HL-60 (cell line): ENCODE data around the gene CALR3.
"Not testable (repeated sequence)": the region's sequence is repeated elsewhere in the genome, so short reads cannot be mapped to it uniquely, and the experiment has no call there.

Experiments used
- DNase-seq, 2 experiments: peaks; one replicate each; pipeline ENCODE4 v3.0.0-alpha.2; 2010 to 2020; ENCODE audit warnings: low read depth in 1 of 2, low spot score in 1 of 2
- H3K27ac ChIP-seq: fragments of 250-450 bp; sonication (Bioruptor Pico); replicated peaks from 2 replicates; pipeline ENCODE4 v1.5.1; 2020; ENCODE audit warnings: mild to moderate bottlenecking, moderate library complexity
- H3K27me3 ChIP-seq: fragments of 250-450 bp; sonication (Bioruptor Pico); 2 replicates; pipeline ENCODE4 v1.5.1; 2021; ENCODE audit warnings: mild to moderate bottlenecking, moderate library complexity; ENCODE audit not compliant: insufficient read depth, poor library complexity, severe bottlenecking
- H3K4me3 ChIP-seq: replicated peaks from 2 replicates; pipeline ENCODE4 v1.5.1; 2011; ENCODE audit warnings: mild to moderate bottlenecking, control low read depth, low read length; ENCODE audit not compliant: insufficient read depth
- GABPA ChIP-seq: IDR thresholded peaks from 2 replicates; pipeline ENCODE4 v1.6.1; 2012; ENCODE audit warnings: low read depth
- POLR2AphosphoS5 ChIP-seq: IDR thresholded peaks from 2 replicates; pipeline ENCODE4 v1.6.1; 2012; ENCODE audit warnings: low read depth
- REST ChIP-seq: IDR thresholded peaks from 2 replicates; pipeline ENCODE4 v1.6.1; 2012; ENCODE audit warnings: low read depth; ENCODE audit not compliant: insufficient replicate concordance
- SPI1 ChIP-seq: IDR thresholded peaks from 2 replicates; pipeline ENCODE4 v1.6.1; 2012; ENCODE audit warnings: low read depth, mild to moderate bottlenecking, borderline replicate concordance
- TF ChIP-seq, protein P1 (sequence below): IDR thresholded peaks from one replicate; pipeline ENCODE4 v1.5.1; 2011; ENCODE audit warnings: low read length, control low read depth, inconsistent platforms; ENCODE audit not compliant: insufficient read depth

Gene CALR3

DNA sequence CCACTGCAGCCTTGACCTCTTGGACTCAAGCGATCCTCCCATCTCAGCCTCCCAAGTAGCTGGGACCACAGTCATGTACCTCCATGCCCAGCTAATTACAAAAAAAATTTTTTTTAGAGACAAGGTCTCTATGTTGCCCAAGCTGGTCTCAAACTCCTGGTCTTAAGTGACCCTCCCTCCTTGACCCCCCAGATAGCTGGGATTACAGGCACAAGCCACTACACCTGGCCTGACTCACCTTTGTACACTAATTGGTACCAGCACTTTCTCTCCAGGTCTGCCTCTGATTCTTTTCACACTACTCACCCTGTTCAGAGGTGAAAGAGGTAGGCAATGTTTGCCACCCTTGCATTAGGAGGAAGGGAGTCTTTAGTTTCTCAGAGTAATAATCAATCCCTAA, 18.7 kb downstream of the CALR3 start:
- H3K27me3 ChIP-seq: no peaks in the 10 kb centered on the region
- no peak for DNase-seq
- no peak overlapping the region for H3K4me3 ChIP-seq
- H3K27ac ChIP-seq: no peak overlapping the region
- no peak for TF ChIP-seq POLR2AphosphoS5

DNA sequence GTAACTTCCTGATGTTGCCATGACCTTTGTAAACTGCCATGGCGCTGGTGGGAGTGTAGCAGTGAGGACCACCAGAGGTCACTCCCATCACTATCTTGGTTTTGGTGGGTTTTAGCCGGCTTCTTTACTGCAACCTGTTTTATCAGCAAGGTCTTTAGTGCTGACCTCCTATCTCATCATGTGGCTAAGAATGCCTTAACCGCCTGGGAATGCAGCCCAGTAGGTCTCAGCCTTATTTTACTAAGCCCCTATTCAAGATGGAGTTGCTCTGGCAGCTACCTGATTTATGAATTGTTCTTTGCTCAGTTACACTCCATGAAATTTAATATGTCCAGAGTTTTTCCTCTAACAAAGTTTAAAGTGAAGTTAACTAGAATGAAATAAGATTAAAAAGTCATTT, 19.6 kb downstream of the CALR3 start:
- DNase-seq: no peak
- H3K27ac ChIP-seq: no peak overlapping the region
- TF ChIP-seq REST (no peak), POLR2AphosphoS5 (no peak), GABPA (no peak), SPI1 (no peak)
- TF ChIP-seq, protein P1, sequence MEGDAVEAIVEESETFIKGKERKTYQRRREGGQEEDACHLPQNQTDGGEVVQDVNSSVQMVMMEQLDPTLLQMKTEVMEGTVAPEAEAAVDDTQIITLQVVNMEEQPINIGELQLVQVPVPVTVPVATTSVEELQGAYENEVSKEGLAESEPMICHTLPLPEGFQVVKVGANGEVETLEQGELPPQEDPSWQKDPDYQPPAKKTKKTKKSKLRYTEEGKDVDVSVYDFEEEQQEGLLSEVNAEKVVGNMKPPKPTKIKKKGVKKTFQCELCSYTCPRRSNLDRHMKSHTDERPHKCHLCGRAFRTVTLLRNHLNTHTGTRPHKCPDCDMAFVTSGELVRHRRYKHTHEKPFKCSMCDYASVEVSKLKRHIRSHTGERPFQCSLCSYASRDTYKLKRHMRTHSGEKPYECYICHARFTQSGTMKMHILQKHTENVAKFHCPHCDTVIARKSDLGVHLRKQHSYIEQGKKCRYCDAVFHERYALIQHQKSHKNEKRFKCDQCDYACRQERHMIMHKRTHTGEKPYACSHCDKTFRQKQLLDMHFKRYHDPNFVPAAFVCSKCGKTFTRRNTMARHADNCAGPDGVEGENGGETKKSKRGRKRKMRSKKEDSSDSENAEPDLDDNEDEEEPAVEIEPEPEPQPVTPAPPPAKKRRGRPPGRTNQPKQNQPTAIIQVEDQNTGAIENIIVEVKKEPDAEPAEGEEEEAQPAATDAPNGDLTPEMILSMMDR: no peak
- H3K27me3 ChIP-seq: no peaks in the 10 kb centered on the region
- H3K4me3 ChIP-seq: no peak overlapping the region

DNA sequence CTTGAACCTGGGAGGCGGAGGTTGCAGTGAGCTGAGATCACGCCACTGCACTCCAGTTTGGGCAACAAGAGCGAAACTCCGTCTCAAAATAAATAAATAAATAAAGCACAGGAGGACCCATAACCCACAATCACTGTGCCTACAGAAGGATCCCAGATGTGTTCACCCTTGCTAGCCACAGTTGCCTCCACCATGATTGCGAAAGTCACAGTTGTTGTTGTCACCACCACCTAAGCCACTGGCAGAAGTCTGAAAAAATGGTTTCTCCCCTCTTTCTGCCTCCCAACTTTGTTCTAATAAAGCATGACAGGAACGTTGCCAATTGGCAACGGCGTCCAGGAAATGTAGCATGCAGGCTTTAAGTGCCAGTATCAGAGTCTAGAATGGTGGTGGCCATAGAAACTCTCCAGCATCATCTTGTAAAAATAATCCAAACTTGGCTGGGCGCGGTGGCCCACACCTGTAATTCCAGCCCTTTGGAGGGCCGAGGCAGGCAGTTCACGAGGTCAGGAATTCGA, 22.0 kb downstream of the CALR3 start:
- no peak overlapping the region for H3K4me3 ChIP-seq
- H3K27ac ChIP-seq: no peak overlapping the region
- TF ChIP-seq SPI1: no peak
- TF ChIP-seq GABPA: no peak
- no peak for TF ChIP-seq REST
- no peak for TF ChIP-seq POLR2AphosphoS5
- TF ChIP-seq, protein P1: no peak
- peak; percentile 37 to 44 for DNase-seq
- H3K27me3 ChIP-seq: no peaks in the 10 kb centered on the region

GRCh38 chr19:16472992-16473391, 23.0 kb downstream of the CALR3 start:
- H3K27ac ChIP-seq: no peak overlapping the region
- no peaks in the 10 kb centered on the region for H3K27me3 ChIP-seq
- DNase-seq: no peak
- TF ChIP-seq SPI1 (no peak), POLR2AphosphoS5 (no peak), REST (no peak), GABPA (no peak)
- TF ChIP-seq, protein P1: no peak
- H3K4me3 ChIP-seq: no peak overlapping the region

GRCh38 chr19:16472559-16472899, 23.4 kb downstream of the CALR3 start:
- H3K4me3 ChIP-seq: peak overlapping the region; percentile 74
- not testable (repeated sequence) for DNase-seq, H3K27me3 ChIP-seq
- H3K27ac ChIP-seq: peak overlapping the region; percentile 81
